Measurements from ENCODE around the gene SH3PXD2B.
"Not testable (repeated sequence)": the region's sequence is repeated elsewhere in the genome, so short reads cannot be mapped to it uniquely, and the experiment has no call there.

SH3PXD2B gene

GRCh38 chr5:172485511-172486202, 31.3 kb upstream of the SH3PXD2B start:
- no peak for DNase-seq

GRCh38 chr5:172484664-172485063, 30.3 kb upstream of the SH3PXD2B start:
- DNase-seq = no peak

- DNase-seq = no peak
Observed at GRCh38 chr5:172482156-172483020, 28.1 kb upstream of the SH3PXD2B start.

GRCh38 chr5:172481011-172481800, 26.9 kb upstream of the SH3PXD2B start:
- no peak for DNase-seq

GRCh38 chr5:172479784-172480115, 25.4 kb upstream of the SH3PXD2B start:
- DNase-seq = no peak

- peak; percentile 77 for DNase-seq
Observed at GRCh38 chr5:172479034-172479783, 24.9 kb upstream of the SH3PXD2B start.

- not testable (repeated sequence) for DNase-seq
Observed at GRCh38 chr5:172478695-172479033, 24.3 kb upstream of the SH3PXD2B start.

GRCh38 chr5:172478256-172478655, 23.9 kb upstream of the SH3PXD2B start:
- DNase-seq = peak; percentile 74

GRCh38 chr5:172477466-172477865, 23.1 kb upstream of the SH3PXD2B start:
- peak; percentile 33 for DNase-seq

- no peak for DNase-seq
Observed at GRCh38 chr5:172474293-172474692, 20.0 kb upstream of the SH3PXD2B start.

GRCh38 chr5:172473427-172473826, 19.1 kb upstream of the SH3PXD2B start:
- DNase-seq = no peak

- DNase-seq = no peak
Observed at GRCh38 chr5:172469697-172470096, 15.4 kb upstream of the SH3PXD2B start.

- no peak for DNase-seq
Observed at GRCh38 chr5:172466062-172466461, 11.7 kb upstream of the SH3PXD2B start.

GRCh38 chr5:172463031-172463430, 8.7 kb upstream of the SH3PXD2B start:
- DNase-seq = no peak

GRCh38 chr5:172459783-172460165, 5.4 kb upstream of the SH3PXD2B start:
- no peak for DNase-seq

- DNase-seq = no peak
Observed at GRCh38 chr5:172458976-172459782, 4.9 kb upstream of the SH3PXD2B start.

- no peak for DNase-seq
Observed at GRCh38 chr5:172456076-172456722, 1.9 kb upstream of the SH3PXD2B start.

GRCh38 chr5:172455511-172456061, 1.3 kb upstream of the SH3PXD2B start:
- DNase-seq = peak; percentile 66

- DNase-seq = no peak
Observed at GRCh38 chr5:172455087-172455381, 709 bp upstream of the SH3PXD2B start.

- no peak for DNase-seq
Observed at GRCh38 chr5:172453986-172454357, 353 bp downstream of the SH3PXD2B start.

- DNase-seq = no peak
Observed at GRCh38 chr5:172453206-172453985, 929 bp downstream of the SH3PXD2B start.

All from NCI-H226 (cell line).